Hippocampal formation (tissue), 2 donors: ENCODE measurements around the gene ARID4B.
A peak's percentile ranks its signal among the peaks of the same experiment; 100 is the strongest.
"Not testable (repeated sequence)": the region's sequence is repeated elsewhere in the genome, so short reads cannot be mapped to it uniquely, and the experiment has no call there.

ENCODE experiments used
- DNase-seq, 2 donors: peaks; one replicate each; lab custom pipeline; 2025; lab: John Stamatoyannopoulos, UW

The ARID4B gene, protein sequence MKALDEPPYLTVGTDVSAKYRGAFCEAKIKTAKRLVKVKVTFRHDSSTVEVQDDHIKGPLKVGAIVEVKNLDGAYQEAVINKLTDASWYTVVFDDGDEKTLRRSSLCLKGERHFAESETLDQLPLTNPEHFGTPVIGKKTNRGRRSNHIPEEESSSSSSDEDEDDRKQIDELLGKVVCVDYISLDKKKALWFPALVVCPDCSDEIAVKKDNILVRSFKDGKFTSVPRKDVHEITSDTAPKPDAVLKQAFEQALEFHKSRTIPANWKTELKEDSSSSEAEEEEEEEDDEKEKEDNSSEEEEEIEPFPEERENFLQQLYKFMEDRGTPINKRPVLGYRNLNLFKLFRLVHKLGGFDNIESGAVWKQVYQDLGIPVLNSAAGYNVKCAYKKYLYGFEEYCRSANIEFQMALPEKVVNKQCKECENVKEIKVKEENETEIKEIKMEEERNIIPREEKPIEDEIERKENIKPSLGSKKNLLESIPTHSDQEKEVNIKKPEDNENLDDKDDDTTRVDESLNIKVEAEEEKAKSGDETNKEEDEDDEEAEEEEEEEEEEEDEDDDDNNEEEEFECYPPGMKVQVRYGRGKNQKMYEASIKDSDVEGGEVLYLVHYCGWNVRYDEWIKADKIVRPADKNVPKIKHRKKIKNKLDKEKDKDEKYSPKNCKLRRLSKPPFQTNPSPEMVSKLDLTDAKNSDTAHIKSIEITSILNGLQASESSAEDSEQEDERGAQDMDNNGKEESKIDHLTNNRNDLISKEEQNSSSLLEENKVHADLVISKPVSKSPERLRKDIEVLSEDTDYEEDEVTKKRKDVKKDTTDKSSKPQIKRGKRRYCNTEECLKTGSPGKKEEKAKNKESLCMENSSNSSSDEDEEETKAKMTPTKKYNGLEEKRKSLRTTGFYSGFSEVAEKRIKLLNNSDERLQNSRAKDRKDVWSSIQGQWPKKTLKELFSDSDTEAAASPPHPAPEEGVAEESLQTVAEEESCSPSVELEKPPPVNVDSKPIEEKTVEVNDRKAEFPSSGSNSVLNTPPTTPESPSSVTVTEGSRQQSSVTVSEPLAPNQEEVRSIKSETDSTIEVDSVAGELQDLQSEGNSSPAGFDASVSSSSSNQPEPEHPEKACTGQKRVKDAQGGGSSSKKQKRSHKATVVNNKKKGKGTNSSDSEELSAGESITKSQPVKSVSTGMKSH (N-terminal part only)

DNA sequence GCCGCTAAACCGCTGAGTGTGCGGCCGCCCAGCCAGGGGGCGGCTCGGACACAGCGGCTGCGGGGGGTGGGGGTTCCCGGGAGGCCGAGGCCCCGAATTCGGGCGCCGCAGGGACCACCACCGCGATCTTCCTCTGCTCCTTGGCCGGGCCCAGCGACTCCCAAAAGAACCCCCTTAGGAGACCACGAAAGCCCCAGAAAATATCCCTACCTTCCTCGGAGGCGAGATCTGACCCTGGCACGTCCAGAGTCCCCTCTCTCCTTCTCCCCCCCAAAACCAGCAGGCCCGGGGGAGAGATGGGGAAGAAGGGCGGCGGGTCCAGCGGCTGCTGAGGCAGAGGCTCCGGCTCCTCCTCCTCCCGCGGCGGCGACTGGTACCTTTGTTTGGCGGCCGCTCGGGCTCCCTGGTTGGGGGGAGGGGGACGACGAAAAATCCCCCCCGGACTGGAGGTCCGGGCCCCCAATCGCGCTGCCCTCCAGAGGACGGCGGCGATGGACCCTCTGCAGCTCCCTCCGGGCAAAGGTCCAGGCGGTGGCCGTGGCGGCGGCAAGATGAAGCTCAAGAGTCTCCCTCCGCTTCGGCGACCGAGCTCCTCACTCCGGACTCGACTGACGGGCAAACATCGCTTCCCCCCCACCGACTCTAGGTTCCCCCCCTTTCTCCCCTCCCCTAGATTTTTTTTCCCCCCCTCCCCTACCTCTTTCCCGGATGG is at the start of gene ARID4B:
TSS of gene ARID4B (minus strand) at position 621 of the 712 bp plus-strand sequence. CDS start 1,260 bp downstream, outside the sequence.
- DNase-seq: peak in 1 of 2 donors; percentile 79

DNA sequence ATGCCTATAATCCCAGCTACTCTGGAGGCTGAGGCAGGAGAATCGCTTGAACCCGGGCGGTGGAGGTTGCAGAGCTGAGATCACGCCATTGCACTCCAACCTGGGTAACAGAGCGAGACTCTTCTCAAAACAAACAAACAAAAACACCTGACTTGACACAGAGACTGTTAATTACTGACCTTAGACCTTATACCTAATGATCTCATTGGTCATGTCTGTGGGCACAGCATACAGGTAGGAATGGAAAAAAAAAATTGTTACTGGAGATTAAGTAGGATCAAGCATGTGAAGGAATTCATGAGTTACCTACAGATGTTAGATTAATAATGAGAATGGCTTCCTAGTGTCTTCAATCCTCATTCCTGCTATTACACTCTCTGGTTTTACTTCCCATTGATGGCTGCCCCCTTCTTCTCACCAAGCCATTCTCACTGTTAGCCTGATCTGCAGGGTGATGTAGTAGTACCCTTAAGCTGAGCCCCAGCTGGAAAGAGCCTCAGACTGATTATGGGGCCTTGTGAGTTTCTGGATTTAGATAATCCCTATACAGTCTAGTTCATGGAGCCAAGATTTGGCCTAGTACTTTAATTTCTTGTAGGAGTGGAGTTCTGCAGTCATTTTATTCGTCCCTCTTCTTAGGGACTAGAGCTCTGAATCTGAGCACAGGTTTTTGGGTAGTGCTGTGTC is 48.1 kb upstream of the ARID4B start:
- no peak for DNase-seq

DNA sequence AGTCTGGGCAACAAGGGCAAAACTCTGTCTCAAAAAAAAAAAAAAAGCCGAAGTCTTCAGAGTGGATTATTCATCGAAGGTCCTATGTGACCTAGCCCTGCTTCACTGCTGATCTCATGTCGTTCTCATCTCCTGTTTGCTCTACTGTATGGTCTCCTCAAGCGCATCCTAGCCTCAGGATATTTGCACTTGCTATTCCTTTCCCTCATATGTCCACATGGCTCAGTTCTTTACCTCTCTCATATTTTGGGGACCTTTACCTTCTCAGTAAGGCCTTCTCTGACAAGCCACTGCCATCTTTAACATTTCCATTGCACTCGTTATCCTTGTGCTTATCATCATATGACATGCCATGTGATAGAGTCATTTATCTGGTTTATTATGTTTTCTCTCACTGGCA is 41.8 kb upstream of the ARID4B start:
- no peak for DNase-seq

DNA sequence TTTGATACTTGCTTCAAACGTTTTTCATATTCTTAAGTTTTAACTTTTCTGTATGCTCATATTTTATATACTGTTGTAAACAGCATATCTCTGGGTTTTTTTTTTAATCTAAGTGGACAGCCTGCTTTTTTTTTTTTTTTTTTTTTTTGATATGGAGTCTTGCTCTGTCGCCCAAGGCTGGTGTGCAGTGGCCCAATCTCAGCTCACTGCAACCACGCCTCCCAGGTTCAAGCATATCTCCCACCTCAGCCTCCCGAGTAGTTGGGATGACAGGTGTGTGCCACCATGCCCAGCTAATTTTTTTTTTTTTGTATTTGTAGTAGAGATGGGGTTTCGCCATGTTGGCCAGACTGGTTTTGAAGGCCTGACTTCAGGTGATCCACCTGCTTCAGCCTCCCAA is 40.4 kb upstream of the ARID4B start:
- DNase-seq: no peak

DNA sequence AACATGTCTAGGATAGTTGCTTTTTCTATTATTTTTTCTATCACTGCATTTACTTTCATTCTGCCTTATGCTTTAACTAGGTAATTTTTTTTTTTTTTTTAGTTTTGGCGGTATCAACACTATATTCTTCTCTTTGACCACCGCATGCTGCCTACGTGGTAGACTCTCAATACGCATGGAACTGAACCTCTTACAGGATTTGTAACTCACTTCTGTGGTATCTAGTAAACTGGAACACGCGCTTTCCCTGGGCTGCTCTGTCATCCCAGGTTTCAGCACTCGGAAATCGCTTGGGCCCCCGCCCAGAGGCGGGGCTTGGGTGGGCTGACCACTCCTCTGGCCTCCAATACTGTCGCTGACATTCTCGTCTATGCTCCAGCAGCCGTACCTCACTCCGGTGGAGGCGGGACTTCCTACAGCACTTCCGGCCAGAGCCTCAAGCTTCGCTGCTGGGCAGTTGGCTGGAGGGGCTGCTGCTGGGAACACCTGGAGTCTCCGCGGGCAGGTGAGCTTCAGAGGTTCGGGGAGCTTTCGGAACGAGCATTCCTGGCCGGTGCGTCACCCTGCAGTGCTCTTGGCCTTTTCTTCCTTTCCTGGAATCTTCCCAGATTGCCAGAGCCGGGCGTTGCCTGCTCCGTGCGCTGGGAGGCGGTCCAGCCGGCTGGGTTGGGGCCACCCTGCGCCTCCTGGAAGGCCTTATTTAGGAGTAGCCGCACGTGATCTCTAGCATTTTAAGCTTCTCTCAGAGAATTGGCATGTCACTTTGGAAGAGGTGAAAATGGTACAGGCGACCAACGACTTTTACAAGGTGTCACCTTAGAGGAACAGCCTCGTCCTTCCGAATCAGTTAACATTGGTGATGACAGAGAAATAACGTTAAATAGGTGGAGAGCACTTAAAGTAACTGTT is 39.3 kb upstream of the ARID4B start, which contains the start of gene TBCE:
TSS of gene TBCE (plus strand) at position 428 of the 909 bp plus-strand sequence. CDS start 12,623 bp downstream, outside the sequence.
- peak; percentile 89 to 96 for DNase-seq

DNA sequence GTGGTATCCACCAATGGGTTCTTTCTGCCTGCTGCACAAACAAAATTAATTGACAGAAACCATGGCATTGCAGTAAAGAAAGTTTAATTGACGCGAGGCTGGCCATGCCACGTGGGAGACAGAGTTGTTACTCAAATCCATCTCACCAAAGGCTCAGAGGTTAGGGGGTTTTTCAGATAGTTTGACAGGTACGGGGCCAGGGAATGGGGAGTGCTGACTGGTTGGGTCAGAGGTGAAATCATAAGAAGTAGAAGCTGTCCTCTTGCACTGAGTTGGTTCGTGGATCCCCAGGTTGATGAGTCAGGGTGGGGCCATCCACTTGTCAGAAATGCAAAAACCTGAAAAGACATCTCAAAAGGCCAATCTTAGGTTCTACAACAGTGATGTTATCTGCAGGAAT is 38.3 kb upstream of the ARID4B start:
- DNase-seq: no peak

DNA sequence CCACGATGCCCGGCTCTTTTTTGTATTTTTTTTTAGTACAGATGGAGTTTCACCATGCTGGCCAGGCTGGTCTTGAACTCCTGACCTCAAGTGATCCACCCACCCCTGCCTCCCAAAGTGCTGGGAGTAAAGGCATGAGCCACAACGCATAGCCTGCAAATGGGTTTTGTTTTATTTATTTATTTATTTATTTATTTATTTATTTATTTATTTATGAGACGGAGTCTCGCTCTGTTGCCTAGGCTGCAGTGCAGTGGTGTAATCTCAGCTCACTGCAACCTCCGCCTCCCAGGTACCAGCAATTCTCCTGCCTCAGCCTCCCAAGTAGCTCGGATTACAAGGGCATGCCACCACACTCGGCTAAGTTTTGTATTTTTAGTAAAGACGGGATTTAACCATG is 36.2 kb upstream of the ARID4B start:
- DNase-seq: not testable (repeated sequence)

DNA sequence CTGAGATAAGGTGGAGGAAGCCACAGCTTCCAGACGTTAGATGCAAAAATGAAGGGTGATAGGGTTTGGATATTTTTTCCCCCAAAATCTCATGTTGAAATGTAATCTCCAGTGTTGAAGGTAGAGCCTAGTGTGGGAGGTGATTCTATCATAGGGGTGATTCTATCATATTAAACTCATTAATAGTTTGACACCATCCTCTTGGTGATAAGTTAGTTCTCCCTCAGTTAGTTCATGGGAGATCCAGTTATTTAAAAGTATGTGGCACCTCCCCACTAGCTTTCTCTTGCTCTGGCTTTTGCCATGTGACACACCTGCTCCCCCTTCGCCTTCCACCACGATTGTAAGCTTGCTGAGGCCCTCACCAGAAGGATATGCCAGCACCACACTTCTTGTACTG is 30.9 kb upstream of the ARID4B start:
- no peak for DNase-seq

DNA sequence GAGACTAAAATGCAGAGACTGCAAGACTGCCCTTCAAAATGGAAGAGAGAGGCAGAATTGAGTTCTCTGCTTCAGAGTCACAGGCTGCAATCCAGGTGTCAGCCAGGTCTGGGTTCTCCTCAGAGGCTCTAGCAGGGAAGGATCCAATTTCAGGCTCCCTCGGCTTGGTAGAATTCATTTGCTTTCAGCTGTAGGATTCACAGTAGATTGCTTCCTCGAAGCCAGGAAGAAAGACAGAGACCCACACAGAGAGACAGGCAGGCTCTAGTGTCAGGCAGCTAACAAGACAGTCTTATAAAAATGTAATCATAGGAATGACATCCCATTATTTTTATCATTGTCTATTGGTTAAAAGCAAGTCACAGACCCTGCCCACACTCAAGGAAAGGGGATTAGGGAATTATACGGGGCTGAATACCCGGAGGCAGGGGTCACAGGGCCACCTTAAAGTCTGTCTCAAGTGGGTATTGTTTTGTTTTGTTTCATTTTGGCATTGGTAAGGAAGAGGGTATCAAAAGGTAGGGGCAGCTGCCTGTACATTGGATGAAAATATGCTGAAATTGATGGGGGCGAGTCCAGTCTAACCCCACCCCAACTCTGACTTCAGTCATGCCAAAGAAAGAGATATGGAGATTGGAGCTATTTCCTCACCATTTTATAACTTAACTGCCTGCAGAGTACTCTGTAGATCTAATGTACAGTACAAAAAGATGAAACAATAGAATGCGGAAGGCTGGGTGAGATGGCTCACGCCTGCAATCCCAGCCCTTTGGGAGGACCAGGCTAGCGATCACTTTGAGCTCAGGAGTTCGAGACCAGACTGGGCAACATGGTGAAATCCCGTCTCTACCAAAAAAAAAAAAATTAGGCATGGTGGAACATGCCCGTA is 29.8 kb upstream of the ARID4B start:
- no peak for DNase-seq

DNA sequence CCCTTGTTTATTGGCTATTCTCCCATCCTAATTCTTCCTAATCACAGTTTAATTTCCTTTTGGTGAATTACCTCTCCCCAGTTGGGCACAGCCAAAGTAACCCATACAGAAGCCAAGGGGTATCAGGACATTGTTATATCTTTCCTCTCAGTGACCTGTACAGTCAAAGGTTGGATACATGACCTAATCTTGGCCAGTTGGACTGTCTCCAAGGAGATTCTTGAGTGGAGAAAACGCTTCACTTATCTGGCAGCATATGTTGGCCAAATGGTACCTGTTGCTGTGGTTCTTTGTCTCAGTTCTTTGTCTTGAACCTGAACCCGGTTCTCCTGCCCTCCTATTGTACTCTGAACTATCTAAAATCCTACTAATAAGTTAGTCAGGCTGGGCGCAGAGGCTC is 23.9 kb upstream of the ARID4B start:
- DNase-seq: no peak

DNA sequence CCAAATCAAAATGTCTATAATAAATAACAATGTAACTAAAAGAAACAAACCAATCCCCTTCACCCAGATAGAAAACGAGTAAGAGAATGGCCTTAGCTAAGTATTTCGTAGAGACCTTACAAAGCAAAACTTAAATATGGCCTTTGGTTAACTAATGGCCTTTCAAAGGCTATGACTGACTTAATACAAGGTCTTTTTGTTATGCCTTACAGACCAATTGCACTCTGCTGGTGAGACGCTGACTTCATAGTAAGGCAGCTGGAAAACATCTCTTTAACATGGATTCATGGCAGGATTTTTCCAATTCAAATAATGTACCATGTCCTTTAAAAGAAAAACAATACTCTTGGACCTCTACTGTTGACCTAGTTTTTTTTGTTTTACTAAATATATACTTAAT is 23.5 kb upstream of the ARID4B start:
- DNase-seq: no peak

DNA sequence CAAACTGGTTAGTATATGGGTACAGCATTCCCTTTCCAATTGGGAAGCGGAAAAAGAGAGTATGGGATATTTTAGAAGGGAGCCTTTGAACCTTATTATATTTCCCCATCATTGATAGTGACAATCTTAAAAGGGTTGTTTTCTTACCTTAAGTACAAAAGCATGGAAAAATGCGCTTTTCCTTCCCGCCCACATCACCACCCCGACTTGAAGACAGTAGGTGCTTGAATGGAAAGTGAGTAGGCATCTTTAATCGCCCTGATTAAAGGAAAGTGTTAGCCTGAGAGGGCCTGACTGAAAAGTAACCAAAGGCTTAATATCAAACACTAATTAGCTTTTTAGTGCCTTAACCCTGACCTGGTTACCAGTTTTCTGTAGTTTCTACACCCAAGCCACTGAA is 15.7 kb upstream of the ARID4B start:
- no peak for DNase-seq

DNA sequence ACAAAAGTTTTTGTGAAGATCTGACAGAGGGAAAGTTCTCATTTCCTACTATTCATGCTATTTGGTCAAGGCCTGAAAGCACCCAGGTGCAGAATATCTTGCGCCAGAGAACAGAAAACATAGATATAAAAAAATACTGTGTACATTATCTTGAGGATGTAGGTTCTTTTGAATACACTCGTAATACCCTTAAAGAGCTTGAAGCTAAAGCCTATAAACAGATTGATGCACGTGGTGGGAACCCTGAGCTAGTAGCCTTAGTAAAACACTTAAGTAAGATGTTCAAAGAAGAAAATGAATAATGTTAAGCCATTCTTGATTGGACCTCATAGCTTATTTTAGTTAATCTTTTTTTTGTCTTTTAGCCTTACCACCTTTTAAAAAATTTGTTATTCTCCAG is 14.5 kb upstream of the ARID4B start:
- no peak for DNase-seq

DNA sequence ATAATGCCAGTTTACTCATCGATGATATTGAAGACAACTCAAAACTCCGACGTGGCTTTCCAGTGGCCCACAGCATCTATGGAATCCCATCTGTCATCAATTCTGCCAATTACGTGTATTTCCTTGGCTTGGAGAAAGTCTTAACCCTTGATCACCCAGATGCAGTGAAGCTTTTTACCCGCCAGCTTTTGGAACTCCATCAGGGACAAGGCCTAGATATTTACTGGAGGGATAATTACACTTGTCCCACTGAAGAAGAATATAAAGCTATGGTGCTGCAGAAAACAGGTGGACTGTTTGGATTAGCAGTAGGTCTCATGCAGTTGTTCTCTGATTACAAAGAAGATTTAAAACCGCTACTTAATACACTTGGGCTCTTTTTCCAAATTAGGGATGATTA is 14.1 kb upstream of the ARID4B start:
- no peak for DNase-seq

DNA sequence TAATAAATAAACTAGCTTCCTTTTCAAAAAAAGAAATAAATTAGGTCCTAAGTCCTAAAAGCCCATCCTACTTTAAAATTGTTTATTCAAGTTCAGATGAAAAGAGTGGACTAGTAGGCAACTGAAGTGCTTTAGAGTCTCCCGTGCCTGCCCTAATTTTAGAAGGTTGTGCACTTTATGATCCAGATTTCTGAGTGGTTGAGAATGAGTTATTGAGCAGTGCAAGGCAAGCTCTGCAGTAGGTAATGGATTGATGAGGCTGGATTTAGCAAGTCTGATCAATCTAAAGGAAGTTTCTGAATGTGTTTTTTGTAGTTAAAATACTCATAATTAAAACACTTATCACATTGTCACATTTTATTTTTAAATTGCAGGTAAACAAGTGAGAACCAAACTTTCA is 13.4 kb upstream of the ARID4B start:
- DNase-seq: no peak

DNA sequence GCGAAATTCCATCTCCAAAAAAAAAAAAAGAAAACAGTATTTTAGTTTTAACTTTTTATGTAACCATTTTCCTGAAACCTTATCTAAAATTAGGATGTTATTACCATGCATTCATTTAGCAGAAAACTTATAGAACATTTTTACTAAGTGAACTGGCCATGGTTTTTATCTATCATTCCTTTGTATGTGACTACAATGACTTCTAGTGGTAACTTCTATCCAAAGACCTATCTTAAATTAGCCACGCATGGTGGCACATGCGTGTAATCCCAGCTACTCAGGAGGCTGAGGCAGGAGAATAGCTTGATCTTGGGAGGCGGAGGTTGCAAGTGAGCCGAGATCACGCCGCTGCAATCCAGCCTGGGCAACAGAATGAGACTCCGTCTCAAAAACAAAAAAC is 11.8 kb upstream of the ARID4B start:
- DNase-seq: no peak

DNA sequence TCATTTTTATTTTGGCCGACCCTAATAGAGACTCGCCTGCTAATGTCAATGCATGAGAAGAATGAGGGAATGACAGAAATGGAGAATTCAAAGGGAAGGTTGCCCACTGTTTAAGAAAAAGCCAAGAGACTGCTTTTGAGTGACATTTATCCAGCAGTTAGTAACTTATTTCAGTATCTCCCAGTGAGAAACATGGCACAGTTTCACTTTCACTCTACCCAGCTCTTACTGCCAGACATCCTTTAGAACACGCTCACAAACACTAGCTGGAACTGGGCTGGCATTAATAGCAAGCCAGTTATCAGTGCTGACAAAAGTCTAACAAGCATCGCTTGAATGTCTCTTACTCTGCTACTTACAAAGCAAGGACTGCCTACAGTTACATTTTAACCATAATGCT is 8.9 kb upstream of the ARID4B start:
- DNase-seq: no peak

DNA sequence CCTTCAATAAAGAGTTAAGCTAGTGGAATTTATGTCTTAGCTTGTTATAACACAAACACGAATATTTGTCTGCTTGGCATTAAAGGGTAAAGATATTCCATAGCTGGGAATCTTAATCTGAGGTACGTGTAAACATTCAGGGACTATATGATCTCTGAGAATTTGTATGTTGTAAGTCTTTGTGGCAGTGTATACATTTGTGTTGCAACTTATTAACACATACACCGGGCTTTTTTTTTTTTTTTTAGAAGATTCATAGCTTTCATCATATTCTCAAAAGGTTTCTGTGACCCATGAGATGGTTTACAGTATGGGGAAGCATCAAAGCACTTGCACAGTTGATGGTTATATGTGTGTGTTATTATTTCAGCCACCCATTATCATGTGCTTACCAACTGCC is 3.4 kb upstream of the ARID4B start:
- DNase-seq: no peak

DNA sequence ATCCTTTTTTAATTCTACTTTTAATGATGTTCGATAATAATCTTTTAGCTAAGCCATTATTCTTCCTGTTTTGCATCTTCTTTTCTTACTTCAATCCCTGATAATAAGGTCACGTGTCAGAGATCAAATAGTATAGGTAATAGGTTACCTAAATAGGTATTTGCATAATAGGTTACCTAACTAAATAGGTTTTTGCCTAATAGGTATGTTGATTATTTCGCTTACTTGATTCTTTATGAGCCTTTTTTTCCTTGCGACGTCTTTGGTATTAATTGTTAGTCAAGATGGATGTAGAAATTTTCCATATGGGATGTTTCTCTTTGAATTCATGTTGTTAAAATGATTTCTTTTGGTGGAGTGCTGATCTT is 2.9 kb upstream of the ARID4B start:
- DNase-seq: no peak
